GM12872 (cell line): ENCODE data around the gene HOXA10.

ENCODE experiments used
- TF ChIP-seq, protein P1 (sequence below): IDR thresholded peaks from 3 replicates; pipeline ENCODE4 v1.5.1; 2011; ENCODE audit warnings: low read depth, mild to moderate bottlenecking, low read length, moderate library complexity; ENCODE audit not compliant: insufficient read depth

HOXA10 gene

DNA sequence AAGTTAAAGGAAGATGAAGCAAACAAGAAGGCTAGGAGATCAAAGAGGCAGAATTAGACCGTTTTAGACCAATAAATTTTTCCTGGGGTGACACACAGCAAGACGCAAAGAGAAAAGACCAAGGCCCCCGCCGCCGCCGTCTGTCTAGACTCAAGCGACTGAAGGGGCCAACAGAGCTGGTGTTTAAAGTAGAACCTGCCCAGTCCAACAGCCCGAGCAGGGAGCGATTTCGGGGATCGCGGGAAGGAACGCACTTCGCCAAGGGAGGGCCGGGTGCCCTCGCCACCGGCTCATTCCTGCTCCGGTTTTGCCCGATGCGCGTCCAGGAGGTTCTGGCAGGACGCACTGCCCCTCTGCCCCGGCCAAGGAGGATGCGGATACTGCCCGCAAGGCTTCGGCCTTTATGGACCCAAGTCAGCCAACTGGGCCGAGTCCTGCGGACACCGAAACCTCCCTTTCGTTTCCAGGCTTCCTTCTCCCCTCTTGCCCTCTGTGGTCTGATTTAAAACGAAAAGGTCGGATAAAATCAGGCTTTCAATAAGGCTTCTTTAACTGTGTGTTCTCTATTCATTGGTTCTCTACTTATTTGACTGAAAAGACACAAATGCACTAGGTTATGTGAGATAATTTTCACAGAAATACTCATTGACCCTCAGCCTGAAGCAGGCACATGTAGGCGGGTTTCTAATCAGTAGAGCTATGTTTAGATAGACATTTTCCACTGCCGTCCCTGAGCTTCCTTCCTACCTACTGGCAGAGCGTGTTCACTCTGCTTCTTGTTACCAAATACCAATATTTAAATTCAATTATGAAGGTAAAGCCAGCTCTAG, 15.5 kb downstream of the HOXA10 start:
- TF ChIP-seq, protein P1, sequence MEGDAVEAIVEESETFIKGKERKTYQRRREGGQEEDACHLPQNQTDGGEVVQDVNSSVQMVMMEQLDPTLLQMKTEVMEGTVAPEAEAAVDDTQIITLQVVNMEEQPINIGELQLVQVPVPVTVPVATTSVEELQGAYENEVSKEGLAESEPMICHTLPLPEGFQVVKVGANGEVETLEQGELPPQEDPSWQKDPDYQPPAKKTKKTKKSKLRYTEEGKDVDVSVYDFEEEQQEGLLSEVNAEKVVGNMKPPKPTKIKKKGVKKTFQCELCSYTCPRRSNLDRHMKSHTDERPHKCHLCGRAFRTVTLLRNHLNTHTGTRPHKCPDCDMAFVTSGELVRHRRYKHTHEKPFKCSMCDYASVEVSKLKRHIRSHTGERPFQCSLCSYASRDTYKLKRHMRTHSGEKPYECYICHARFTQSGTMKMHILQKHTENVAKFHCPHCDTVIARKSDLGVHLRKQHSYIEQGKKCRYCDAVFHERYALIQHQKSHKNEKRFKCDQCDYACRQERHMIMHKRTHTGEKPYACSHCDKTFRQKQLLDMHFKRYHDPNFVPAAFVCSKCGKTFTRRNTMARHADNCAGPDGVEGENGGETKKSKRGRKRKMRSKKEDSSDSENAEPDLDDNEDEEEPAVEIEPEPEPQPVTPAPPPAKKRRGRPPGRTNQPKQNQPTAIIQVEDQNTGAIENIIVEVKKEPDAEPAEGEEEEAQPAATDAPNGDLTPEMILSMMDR, result no peak

DNA sequence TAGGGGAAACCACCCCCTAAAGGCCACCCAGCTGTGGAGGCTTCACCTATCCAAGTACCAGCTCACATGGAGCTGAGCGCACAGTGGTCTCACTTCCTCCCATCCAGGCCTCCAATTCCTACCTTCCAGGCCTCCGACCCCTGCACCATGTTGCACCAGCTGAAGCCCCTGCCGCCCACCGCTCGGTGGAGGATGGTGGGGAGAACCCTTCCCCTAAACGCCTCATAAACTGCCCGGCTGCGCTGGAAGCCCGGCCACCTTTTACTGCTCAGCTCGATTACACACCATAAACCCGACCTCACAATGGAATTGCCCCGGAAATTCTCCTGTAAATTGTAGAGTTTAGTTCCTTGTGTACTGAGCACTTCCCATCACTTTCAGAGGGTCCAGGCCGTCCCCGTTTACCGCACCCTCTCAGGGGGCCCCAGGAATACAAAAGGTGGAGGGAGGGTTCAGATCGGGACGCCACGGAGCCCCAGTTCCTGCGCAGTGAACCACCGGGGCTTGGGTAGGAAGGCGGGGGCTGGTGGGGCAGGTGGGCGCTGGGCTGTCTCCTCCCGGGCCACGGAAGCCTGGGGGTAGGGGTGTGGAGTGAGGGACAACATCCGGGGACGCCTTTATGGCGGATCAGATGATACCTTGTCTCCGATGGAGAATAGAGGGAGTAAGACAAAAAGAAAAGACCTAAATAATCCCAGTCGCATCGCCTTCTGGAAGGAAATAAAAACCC, 16.3 kb downstream of the HOXA10 start:
- TF ChIP-seq, protein P1, result no peak

DNA sequence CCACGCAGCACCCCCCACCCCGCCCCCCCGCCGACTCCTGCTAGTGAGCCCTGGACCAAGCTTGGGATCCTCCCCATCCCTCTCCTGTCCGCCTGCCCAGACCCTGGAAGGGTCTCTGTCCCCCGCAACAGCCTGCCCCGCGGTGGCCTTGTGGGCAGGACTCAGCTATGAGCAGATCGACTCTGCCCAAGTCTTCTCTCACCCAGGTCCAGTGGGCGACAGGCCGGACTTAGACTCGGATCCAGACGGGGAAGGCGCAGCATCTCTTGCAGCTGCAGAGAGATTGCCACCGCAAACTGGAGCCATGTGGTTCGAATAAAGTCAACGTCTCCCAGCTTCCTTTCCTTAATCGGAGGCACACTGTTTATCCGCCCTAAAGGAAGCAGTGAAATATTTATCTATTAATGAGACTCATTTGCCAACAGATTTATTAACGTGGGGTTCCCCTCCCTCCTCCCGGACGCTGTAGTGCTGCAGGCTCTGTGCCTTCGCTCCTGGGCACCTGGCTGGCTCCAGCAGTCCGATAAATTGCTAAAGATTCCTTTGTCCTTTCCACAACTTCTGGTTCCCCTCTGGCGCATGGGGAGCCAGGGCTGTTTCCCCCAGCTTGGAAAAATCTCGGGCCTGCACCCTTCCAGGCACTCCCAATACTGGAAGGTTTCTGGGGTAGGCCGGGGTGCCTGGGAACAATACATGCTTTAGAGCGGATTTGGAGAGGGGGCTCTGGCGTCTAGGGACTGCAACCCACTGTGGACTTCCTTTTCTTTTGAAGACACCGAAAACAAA, 17.0 kb downstream of the HOXA10 start:
- TF ChIP-seq, protein P1, result no peak

DNA sequence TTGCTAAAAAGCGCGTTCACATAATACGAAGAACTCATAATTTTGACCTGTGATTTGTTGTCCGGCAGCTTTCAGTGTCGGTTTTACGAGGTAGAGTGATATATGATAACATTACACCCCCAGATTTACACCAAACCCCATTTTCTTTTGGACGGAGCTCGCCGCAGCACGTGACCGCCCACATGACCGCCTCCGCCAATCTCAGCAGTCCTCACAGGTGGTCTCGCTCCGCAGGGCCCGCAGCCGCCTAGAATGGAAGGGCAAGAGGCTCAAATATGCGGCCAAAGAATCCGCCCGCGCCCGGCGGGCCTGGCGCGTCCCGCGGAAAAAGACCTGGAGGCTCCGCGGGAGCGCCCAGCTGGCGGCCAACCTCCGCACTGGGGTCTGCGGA, 17.6 kb downstream of the HOXA10 start, which contains the start of gene HOXA7:
Gene HOXA7 (minus strand): TSS at position 168 of the 391 bp plus-strand sequence. CDS start 130 bp downstream, at position 38.
- TF ChIP-seq, protein P1, result no peak

DNA sequence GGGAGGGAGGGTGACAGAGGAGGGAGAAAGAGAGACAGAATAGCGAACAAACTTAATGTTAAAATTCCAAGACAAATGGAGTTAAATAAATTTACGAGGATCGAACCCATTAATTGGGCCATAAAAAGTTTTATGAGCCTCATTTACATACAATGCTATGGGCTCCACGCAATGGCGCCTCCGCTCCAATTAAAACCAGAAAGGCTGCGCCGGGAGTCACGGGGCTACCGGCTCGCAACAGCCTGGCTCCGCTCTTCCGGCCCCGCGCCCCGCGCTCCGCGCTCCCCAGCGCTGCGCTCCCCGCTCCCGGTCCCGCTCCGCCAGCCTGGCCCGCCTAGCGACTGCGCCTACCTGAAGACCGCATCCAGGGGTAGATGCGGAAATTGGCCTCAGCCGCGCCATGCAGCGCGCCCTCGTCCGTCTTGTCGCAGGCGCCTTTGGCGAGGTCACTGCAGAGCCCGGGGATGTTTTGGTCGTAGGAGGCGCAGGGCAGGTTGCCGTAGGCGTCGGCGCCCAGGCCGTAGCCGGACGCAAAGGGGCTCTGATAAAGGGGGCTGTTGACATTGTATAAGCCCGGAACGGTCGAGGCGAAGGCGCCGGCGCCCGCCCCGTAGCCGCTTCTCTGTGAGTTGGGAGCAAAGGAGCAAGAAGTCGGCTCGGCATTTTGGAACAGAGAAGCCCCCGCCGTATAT, 18.2 kb downstream of the HOXA10 start:
- TF ChIP-seq, protein P1, result no peak

DNA sequence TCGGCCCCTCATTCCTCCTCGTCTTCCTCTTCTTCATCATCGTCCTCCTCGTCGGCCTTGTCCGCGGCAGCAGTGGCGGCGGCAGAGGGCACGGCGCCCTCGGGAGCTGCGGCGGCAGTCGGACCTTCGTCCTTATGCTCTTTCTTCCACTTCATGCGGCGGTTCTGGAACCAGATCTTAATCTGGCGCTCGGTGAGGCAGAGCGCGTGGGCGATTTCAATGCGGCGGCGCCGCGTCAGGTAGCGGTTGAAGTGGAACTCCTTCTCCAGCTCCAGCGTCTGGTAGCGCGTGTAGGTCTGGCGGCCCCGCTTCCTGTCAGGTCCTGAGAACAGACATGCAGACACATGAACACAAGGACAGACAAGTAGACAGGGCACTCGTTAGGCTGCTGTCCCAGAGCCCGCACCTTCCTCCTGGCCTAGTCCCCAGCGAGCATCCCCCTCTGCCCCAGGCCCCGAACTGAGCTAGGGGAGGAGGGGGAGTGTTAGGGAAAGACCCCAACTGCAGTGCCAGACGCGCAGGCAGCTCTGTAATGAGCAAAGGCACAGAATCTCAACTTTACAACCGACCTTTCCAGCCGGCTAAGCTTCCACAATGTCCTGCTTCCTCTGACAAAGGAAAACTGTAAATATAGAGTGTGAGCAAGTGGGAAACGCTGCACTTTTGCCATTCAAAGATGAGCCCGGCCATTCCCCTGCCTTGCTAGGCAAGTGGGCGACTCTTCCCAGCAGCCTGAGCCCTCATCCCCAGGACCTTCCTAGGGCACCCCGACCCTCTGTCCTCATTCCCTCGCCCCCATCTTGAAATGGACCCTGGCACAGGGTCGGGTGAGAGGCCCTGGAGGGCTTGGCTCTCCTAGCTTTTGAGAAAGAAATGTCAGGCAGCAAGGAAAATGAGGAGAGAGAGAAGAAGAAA, 19.0 kb downstream of the HOXA10 start:
- TF ChIP-seq, protein P1, result no peak
